ENCODE data around the gene KIAA0232. TPM values are rescaled to one million over a fixed set of nuclear protein-coding genes. Genes with fewer than 3 reads are reported as not detected.

The KIAA0232 gene
- total and polyA plus RNA-seq, 10 of the 15 experiments (the other 5 are each of a cell fraction or from before 2014, with no cell fraction given) = 2.8 to 15.1 (median 10.8) TPM

DNA sequence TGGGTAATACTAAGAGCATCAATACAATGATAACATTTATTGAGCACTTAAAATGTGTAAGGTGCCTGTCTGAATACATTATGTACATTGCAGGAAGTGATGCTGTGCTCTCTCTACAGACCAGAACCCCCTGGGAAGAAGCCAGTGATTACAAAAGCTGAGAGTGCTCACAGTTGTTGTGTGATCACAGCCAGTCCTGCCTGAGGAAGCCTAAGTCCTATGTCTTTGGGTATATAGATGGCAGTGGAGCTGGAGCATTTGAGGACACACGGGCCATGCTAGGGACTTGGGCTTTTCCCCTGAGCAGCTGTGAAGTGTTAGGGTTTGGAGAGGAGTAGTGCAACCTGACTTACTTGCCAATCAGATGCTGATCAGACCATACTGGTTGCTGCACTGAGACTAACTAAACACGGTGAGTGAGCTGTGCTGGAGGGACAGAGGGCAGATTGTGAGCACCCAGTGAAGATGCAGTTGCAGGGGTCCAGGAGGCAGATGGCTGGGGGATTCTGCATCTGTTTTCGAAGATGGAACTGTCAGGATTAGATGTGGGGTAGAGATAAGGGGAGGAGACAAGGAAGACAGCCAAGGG, 66.3 kb downstream of the KIAA0232 start (continued):
- TF ChIP-seq, protein P1, sequence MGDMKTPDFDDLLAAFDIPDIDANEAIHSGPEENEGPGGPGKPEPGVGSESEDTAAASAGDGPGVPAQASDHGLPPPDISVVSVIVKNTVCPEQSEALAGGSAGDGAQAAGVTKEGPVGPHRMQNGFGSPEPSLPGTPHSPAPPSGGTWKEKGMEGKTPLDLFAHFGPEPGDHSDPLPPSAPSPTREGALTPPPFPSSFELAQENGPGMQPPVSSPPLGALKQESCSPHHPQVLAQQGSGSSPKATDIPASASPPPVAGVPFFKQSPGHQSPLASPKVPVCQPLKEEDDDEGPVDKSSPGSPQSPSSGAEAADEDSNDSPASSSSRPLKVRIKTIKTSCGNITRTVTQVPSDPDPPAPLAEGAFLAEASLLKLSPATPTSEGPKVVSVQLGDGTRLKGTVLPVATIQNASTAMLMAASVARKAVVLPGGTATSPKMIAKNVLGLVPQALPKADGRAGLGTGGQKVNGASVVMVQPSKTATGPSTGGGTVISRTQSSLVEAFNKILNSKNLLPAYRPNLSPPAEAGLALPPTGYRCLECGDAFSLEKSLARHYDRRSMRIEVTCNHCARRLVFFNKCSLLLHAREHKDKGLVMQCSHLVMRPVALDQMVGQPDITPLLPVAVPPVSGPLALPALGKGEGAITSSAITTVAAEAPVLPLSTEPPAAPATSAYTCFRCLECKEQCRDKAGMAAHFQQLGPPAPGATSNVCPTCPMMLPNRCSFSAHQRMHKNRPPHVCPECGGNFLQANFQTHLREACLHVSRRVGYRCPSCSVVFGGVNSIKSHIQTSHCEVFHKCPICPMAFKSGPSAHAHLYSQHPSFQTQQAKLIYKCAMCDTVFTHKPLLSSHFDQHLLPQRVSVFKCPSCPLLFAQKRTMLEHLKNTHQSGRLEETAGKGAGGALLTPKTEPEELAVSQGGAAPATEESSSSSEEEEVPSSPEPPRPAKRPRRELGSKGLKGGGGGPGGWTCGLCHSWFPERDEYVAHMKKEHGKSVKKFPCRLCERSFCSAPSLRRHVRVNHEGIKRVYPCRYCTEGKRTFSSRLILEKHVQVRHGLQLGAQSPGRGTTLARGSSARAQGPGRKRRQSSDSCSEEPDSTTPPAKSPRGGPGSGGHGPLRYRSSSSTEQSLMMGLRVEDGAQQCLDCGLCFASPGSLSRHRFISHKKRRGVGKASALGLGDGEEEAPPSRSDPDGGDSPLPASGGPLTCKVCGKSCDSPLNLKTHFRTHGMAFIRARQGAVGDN (IDR thresholded peaks at IDR 0.05) = no peak
- TF ChIP-seq YBX1 (IDR thresholded peaks at IDR 0.05) = no peak
- TF ChIP-seq RBBP5 (conservative IDR thresholded peaks at IDR 0.05) = no peak
- no peak for TF ChIP-seq ZNF274 (IDR thresholded peaks at IDR 0.05; ENCODE audit: insufficient read depth, insufficient read length)
- TF ChIP-seq NR2C2 (IDR thresholded peaks at IDR 0.05; ENCODE audit: borderline replicate concordance, control insufficient read depth, insufficient read length, low read depth) = no peak
- TF ChIP-seq STAT1 (conservative IDR thresholded peaks at IDR 0.05) = no peak

DNA sequence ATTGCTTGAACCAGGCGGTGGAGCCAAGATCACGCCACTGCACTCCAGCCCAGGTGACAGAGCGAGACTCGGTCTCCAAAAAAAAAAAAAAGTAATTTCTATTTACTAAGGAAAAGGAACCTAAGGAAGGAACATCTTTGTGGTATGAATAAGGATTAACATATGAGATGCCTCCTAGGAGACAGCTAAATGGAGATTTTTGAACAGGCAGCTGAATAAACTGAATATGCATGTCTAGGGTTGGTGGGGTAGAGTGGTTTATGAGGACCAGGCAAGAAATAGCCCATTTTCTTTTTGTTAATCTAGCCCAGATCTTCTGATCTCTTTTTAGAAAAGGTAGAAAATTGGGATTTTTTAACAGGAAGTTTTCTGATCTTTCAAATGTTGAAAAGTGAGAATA, 67.2 kb downstream of the KIAA0232 start:
- CTCF ChIA-PET = interaction anchor here (0.6 to 1.1 kb wide), 3 partner anchors 24 to 72 kb away, joined by 3 read pairs; no protein-coding TSS in a partner anchor

More for the DNA sequence above, 67.2 kb downstream of the KIAA0232 start:
- H3K9me3 ChIP-seq (replicated peaks; ENCODE audit: control insufficient read depth, insufficient read depth, low read length) = peaks cover 10% of the 10 kb centered on the region; the same call in 2 of the 3 replicates
- RAD21 ChIA-PET (ENCODE audit: unreplicated experiment) = no interaction called here
- BruUV-seq (replicated peaks) = no TSS peak
- POLR2A ChIA-PET = no interaction called here
- WGBS (ENCODE audit: insufficient coverage, insufficient replicate concordance, low lambda C conversion rate, missing lambda C conversion rate) = 100% methylated on average over 4 of the region's 4 CpGs
- H3K27ac ChIP-seq (ENCODE audit: control insufficient read depth, insufficient read depth) = no peak overlapping the region
- H3K4me1 ChIP-seq (ENCODE audit: control insufficient read depth, insufficient read depth, low read length) = peaks cover 13% of the 10 kb centered on the region
- H3K36me3 ChIP-seq (ENCODE audit: control insufficient read depth in 2 of 2, insufficient read depth in 2 of 2, low read length in 1 of 2) = peaks cover 5 to 12% of the 10 kb centered on the region in 2 experiments; a peak in 3 of 4 replicates
- H4K20me1 ChIP-seq (ENCODE audit: control insufficient read depth, insufficient read depth) = no peaks in the 10 kb centered on the region
- TF ChIP-seq ETV6 (conservative IDR thresholded peaks at IDR 0.05 in 1 of 2, IDR thresholded peaks at IDR 0.05 in 1 of 2; ENCODE audit: borderline replicate concordance in 1 of 2, low read depth in 1 of 2) (no peak), PAX8 (IDR thresholded peaks at IDR 0.05) (no peak), LARP7 (IDR thresholded peaks at IDR 0.05) (no peak), SMARCA5 (IDR thresholded peaks at IDR 0.05) (no peak), RELA (IDR thresholded peaks at IDR 0.05; ENCODE audit: borderline replicate concordance, partially characterized antibody) (no peak), FOXM1 (IDR thresholded peaks at IDR 0.05; ENCODE audit: low read depth, low read length) (no peak), MEF2B (IDR thresholded peaks at IDR 0.05; ENCODE audit: partially characterized antibody, poor library complexity, severe bottlenecking) (no peak), NBN (IDR thresholded peaks at IDR 0.05) (no peak)
- TF ChIP-seq, protein P2, sequence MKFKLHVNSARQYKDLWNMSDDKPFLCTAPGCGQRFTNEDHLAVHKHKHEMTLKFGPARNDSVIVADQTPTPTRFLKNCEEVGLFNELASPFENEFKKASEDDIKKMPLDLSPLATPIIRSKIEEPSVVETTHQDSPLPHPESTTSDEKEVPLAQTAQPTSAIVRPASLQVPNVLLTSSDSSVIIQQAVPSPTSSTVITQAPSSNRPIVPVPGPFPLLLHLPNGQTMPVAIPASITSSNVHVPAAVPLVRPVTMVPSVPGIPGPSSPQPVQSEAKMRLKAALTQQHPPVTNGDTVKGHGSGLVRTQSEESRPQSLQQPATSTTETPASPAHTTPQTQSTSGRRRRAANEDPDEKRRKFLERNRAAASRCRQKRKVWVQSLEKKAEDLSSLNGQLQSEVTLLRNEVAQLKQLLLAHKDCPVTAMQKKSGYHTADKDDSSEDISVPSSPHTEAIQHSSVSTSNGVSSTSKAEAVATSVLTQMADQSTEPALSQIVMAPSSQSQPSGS (IDR thresholded peaks at IDR 0.05; ENCODE audit: low read length) = no peak
- no peaks in the 10 kb centered on the region for H3K27me3 ChIP-seq (replicated peaks in 1 of 2; ENCODE audit: control insufficient read depth in 2 of 2, insufficient read depth in 2 of 2, low read length in 1 of 2)
- H2AFZ ChIP-seq (ENCODE audit: control insufficient read depth, low read depth, low read length) = no peak overlapping the region
- ATAC-seq = no peak
- no peak for FAIRE-seq
- H3K4me3 ChIP-seq = no peak overlapping the region
- SMC1A ChIA-PET (ENCODE audit: uncharacterized antibody, unreplicated experiment) = interaction anchor here (1.0 to 2.5 kb wide), 2 partner anchors 24 to 64 kb away, joined by 3 to 9 read pairs; no protein-coding TSS in a partner anchor
- H3K9ac ChIP-seq (ENCODE audit: control insufficient read depth, insufficient read depth, low read length) = no peak overlapping the region
- H3K79me2 ChIP-seq (ENCODE audit: control insufficient read depth, insufficient read depth, low read length) = no peaks in the 10 kb centered on the region
- intact Hi-C loops (cut with micrococcal nuclease; ENCODE audit: unreplicated experiment) (no loop called here), in situ Hi-C loops (cut with MboI) (no loop called here)
- no peak overlapping the region for H3K4me2 ChIP-seq (ENCODE audit: control insufficient read depth, insufficient read depth)
- no peak for DNase-seq (ENCODE audit: low read depth, low spot score)

All from GM12878 (cell line).